Neural progenitor cell (in vitro differentiated cells): ENCODE measurements around the gene GRM8. TPM values are rescaled to one million over a fixed set of nuclear protein-coding genes. Genes with fewer than 3 reads are reported as not detected.
"Not testable (repeated sequence)": the region's sequence is repeated elsewhere in the genome, so short reads cannot be mapped to it uniquely, and the experiment has no call there.

Experiments used
- DNase-seq: peaks from one replicate; pipeline ENCODE4 v3.0.0-alpha.2; 2016; ENCODE audit warnings: low spot score
- H2AFZ ChIP-seq: fragments of 200-600 bp; sonication (generic); replicated peaks from 2 replicates; pipeline ENCODE4 v1.6.1; 2016; ENCODE audit warnings: antibody characterized with exemption
- H3F3A ChIP-seq: fragments of 200-600 bp; sonication (generic); 2 replicates; pipeline ENCODE4 v1.6.1; 2016; ENCODE audit warnings: antibody characterized with exemption, low read depth
- H3K27ac ChIP-seq: fragments of 200-600 bp; sonication (generic); 2 replicates; pipeline ENCODE4 v1.5.1; 2016; ENCODE audit warnings: mild to moderate bottlenecking
- H3K27me3 ChIP-seq: fragments of 200-600 bp; sonication (generic); 2 replicates; pipeline ENCODE4 v1.6.1; 2016; ENCODE audit warnings: mild to moderate bottlenecking, moderate library complexity
- H3K36me3 ChIP-seq: fragments of 200-600 bp; sonication (generic); 2 replicates; pipeline ENCODE4 v1.5.1; 2016
- H3K4me1 ChIP-seq: fragments of 200-600 bp; sonication (generic); 2 replicates; pipeline ENCODE4 v1.6.1; 2016; ENCODE audit warnings: mixed run types
- H3K4me2 ChIP-seq: fragments of 200-600 bp; sonication (generic); 2 replicates; pipeline ENCODE4 v1.6.1; 2016
- H3K4me3 ChIP-seq: fragments of 200-600 bp; sonication (generic); 2 replicates; pipeline ENCODE4 v1.5.1; 2016
- H3K79me2 ChIP-seq: fragments of 200-600 bp; sonication (generic); 2 replicates; pipeline ENCODE4 v1.6.1; 2016; ENCODE audit warnings: low read depth
- H3K9ac ChIP-seq: fragments of 200-600 bp; sonication (generic); 2 replicates; pipeline ENCODE4 v1.6.1; 2016
- H3K9me3 ChIP-seq: fragments of 200-600 bp; sonication (generic); 2 replicates; pipeline ENCODE4 v1.5.1; 2016; ENCODE audit warnings: low read depth
- H4K20me1 ChIP-seq: fragments of 200-600 bp; sonication (generic); 2 replicates; pipeline ENCODE4 v1.6.1; 2016; ENCODE audit warnings: low read depth
- H3K27ac Mint-ChIP-seq: 3 replicates; pipeline ENCODE4 v1.8.0; 2021; ENCODE audit warnings: mixed read lengths
- H3K27me3 Mint-ChIP-seq: 2 replicates; pipeline ENCODE4 v1.8.0; 2022; ENCODE audit warnings: low read depth, mild to moderate bottlenecking, inconsistent platforms, moderate library complexity, mixed read lengths; ENCODE audit not compliant: insufficient read depth
- H3K36me3 Mint-ChIP-seq: 3 replicates; pipeline ENCODE4 v1.8.0; 2021; ENCODE audit warnings: mixed read lengths
- H3K4me1 Mint-ChIP-seq: 3 replicates; pipeline ENCODE4 v1.8.0; 2021; ENCODE audit warnings: mixed read lengths
- H3K4me3 Mint-ChIP-seq: 3 replicates; pipeline ENCODE4 v1.8.0; 2021; ENCODE audit warnings: mild to moderate bottlenecking, moderate library complexity, mixed read lengths
- H3K9me3 Mint-ChIP-seq: 3 replicates; pipeline ENCODE4 v1.8.0; 2020; ENCODE audit warnings: mixed read lengths
- EZH2 ChIP-seq: fragments of 200-600 bp; sonication (generic); IDR thresholded peaks from 2 replicates; pipeline ENCODE4 v1.6.1; 2017; ENCODE audit warnings: antibody characterized with exemption, mild to moderate bottlenecking, moderate library complexity
- EZH2phosphoT487 ChIP-seq: fragments of 200-600 bp; sonication (generic); IDR thresholded peaks from 2 replicates; pipeline ENCODE4 v1.6.1; 2017; ENCODE audit warnings: antibody characterized with exemption
- total RNA-seq: library from RNA; depleted of rRNA; stranded (reverse); fragments of >200 nt; gene quantifications from 2 replicates; pipeline ENCODE4 v1.2.3, GENCODE V29; 2015; ENCODE audit warnings: low replicate concordance
- TF ChIP-seq, protein P1 (sequence below): fragments of 200-600 bp; sonication (generic); IDR thresholded peaks from 2 replicates; pipeline ENCODE4 v1.5.1; 2017; ENCODE audit warnings: antibody characterized with exemption, mild to moderate bottlenecking

The GRM8 gene
- total RNA-seq, 1 donor from 2014 or later, result 0.62 TPM

DNA sequence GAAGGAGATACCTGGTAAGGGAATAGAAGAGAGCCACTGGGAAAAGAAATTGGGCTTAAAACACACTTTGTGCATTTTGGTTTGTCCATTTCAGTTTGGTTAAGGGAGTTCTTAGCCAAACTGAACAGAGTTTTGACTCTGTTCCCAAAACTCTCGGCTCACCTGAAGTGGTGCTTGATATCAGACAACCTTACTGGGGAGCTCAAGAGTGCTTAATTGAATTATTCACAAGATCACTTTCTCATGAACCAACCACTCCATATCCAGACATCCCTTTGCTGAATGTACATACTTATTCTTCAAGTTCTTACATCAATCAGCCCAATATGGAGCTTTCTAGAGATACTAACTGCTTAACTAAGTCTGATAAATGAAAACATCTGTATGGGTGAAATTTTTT, 413.1 kb downstream of the GRM8 start:
- Histone ChIP-seq H3K36me3 (no peaks in the 10 kb centered on the region), H4K20me1 (no peaks in the 10 kb centered on the region), H3K4me2 (no peak overlapping the region), H3K4me3 (no peak overlapping the region), H2AFZ (no peak overlapping the region), H3K27ac (no peak overlapping the region), H3K4me1 (peaks cover 16% of the 10 kb centered on the region), H3K27me3 (no peaks in the 10 kb centered on the region), H3F3A (peaks cover 17% of the 10 kb centered on the region), H3K79me2 (no peaks in the 10 kb centered on the region), H3K9me3 (no peaks in the 10 kb centered on the region), H3K9ac (no peak overlapping the region)
- TF ChIP-seq EZH2 (no peak), EZH2phosphoT487 (no peak)
- TF ChIP-seq, protein P1, sequence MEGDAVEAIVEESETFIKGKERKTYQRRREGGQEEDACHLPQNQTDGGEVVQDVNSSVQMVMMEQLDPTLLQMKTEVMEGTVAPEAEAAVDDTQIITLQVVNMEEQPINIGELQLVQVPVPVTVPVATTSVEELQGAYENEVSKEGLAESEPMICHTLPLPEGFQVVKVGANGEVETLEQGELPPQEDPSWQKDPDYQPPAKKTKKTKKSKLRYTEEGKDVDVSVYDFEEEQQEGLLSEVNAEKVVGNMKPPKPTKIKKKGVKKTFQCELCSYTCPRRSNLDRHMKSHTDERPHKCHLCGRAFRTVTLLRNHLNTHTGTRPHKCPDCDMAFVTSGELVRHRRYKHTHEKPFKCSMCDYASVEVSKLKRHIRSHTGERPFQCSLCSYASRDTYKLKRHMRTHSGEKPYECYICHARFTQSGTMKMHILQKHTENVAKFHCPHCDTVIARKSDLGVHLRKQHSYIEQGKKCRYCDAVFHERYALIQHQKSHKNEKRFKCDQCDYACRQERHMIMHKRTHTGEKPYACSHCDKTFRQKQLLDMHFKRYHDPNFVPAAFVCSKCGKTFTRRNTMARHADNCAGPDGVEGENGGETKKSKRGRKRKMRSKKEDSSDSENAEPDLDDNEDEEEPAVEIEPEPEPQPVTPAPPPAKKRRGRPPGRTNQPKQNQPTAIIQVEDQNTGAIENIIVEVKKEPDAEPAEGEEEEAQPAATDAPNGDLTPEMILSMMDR, result no peak
- H3K9me3 Mint-ChIP-seq, result no peaks in the 10 kb centered on the region
- H3K27ac Mint-ChIP-seq, result no peak overlapping the region
- no peak overlapping the region for H3K4me3 Mint-ChIP-seq
- no peaks in the 10 kb centered on the region for H3K36me3 Mint-ChIP-seq
- no peaks in the 10 kb centered on the region for H3K27me3 Mint-ChIP-seq
- peaks cover 6% of the 10 kb centered on the region for H3K4me1 Mint-ChIP-seq
- no peak for DNase-seq

DNA sequence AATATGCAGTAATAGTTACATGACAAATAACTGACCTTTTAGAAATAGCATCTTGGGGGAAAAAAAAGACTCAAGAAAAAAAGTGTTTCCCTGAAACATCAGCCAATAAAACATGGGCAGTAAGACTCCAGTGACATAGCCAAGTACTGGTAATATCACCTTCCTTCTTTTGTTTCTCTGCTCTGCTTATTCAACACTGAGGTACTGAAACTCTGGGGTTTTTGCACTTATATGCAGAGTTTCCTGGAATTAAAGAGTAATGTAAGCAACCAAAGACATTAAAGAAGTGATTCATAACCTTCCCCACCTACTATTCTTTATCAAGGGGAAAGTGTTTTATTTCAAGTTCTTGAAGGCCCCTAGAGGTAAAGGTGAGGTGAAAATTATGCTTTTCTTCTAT, 414.5 kb downstream of the GRM8 start:
- DNase-seq, result no peak
- Histone ChIP-seq H4K20me1 (no peaks in the 10 kb centered on the region), H3K4me3 (no peak overlapping the region), H3K36me3 (no peaks in the 10 kb centered on the region), H3K9me3 (no peaks in the 10 kb centered on the region), H3K4me2 (no peak overlapping the region), H3K27ac (no peak overlapping the region), H2AFZ (no peak overlapping the region), H3F3A (peaks cover 14% of the 10 kb centered on the region), H3K79me2 (no peaks in the 10 kb centered on the region), H3K27me3 (no peaks in the 10 kb centered on the region), H3K9ac (no peak overlapping the region), H3K4me1 (peaks cover 5% of the 10 kb centered on the region)
- no peaks in the 10 kb centered on the region for H3K27me3 Mint-ChIP-seq
- TF ChIP-seq EZH2phosphoT487 (no peak), EZH2 (no peak)
- TF ChIP-seq, protein P1, result no peak
- no peak overlapping the region for H3K27ac Mint-ChIP-seq
- no peak overlapping the region for H3K4me3 Mint-ChIP-seq
- no peaks in the 10 kb centered on the region for H3K36me3 Mint-ChIP-seq
- H3K9me3 Mint-ChIP-seq, result no peaks in the 10 kb centered on the region
- H3K4me1 Mint-ChIP-seq, result peaks cover 6% of the 10 kb centered on the region

DNA sequence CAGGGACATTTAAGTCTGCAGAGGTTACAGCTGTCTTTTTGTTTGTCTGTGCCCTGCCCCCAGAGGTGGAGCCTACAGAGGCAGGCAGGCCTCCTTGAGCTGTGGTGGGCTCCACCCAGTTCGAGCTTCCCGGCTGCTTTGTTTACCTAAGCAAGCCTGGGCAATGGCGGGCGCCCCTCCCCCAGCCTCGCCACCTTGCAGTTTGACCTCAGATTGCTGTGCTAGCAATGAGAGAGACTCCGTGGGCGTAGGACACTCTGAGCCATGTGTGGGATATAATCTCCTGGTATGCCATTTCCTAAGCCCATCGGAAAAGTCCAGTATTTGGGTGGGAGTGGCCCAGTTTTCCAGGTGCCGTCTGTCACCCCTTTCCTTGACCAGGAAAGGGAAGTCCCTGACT, 421.5 kb downstream of the GRM8 start:
- not testable (repeated sequence) for H3K9me3 Mint-ChIP-seq, H3K4me2 ChIP-seq, H2AFZ ChIP-seq, H3K4me3 ChIP-seq, H3K27ac ChIP-seq, H3K36me3 ChIP-seq, H3K4me1 ChIP-seq, H3K9me3 ChIP-seq, DNase-seq, H3K27me3 Mint-ChIP-seq, H3K9ac ChIP-seq, H3K79me2 ChIP-seq, H3K27ac Mint-ChIP-seq, H3K4me3 Mint-ChIP-seq, H3F3A ChIP-seq, H3K4me1 Mint-ChIP-seq, H4K20me1 ChIP-seq, H3K36me3 Mint-ChIP-seq, H3K27me3 ChIP-seq

DNA sequence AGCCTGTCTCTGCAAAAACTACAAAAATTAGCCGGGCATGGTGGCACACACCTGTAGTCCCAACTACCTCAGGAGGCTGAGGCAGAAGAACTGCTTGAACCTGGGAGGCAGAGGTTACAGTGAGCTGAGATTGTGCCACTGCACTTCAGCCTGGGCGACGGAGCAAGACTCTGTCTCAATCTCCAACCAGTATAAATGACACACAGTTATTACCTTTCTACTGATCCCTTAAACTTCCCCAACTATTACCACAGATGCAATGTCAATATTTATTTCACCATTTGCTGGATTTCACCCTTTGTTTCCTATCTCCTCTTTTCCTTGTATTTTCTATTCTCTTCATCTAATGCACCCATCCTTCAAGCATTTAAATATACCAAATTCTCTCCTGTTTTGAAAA, 431.8 kb downstream of the GRM8 start:
- no peaks in the 10 kb centered on the region for H4K20me1 ChIP-seq
- no peaks in the 10 kb centered on the region for H3K27me3 Mint-ChIP-seq

More for the DNA sequence above, 431.8 kb downstream of the GRM8 start:
- H3K36me3 ChIP-seq, result no peaks in the 10 kb centered on the region
- no peaks in the 10 kb centered on the region for H3K27me3 ChIP-seq
- H3K36me3 Mint-ChIP-seq, result no peaks in the 10 kb centered on the region
- H3K27ac Mint-ChIP-seq, result no peak overlapping the region
- DNase-seq, result no peak
- H3K4me1 ChIP-seq, result no peaks in the 10 kb centered on the region
- H3F3A ChIP-seq, result no peaks in the 10 kb centered on the region
- no peaks in the 10 kb centered on the region for H3K4me1 Mint-ChIP-seq
- no peak overlapping the region for H3K4me3 ChIP-seq
- no peaks in the 10 kb centered on the region for H3K79me2 ChIP-seq
- no peak overlapping the region for H2AFZ ChIP-seq
- no peak for TF ChIP-seq EZH2
- TF ChIP-seq, protein P1, result no peak
- TF ChIP-seq EZH2phosphoT487, result no peak
- no peak overlapping the region for H3K27ac ChIP-seq
- H3K9me3 Mint-ChIP-seq, result no peaks in the 10 kb centered on the region
- no peaks in the 10 kb centered on the region for H3K9me3 ChIP-seq
- H3K9ac ChIP-seq, result no peak overlapping the region
- no peak overlapping the region for H3K4me3 Mint-ChIP-seq
- no peak overlapping the region for H3K4me2 ChIP-seq
